GM12878 (cell line): Measurements from ENCODE around the gene EDN3.

ENCODE experiments used
- CHD1 ChIP-seq: IDR thresholded peaks from 2 replicates; pipeline ENCODE4 v1.6.1; 2012; ENCODE audit warnings: low read depth, low read length, improper control_type of control experiment
- ESRRA ChIP-seq: IDR thresholded peaks from 2 replicates; pipeline ENCODE4 v1.6.1; 2012; ENCODE audit warnings: mild to moderate bottlenecking, low read length, improper control_type of control experiment
- GABPA ChIP-seq: IDR thresholded peaks from 2 replicates; pipeline ENCODE4 v1.6.1; 2014; ENCODE audit warnings: antibody characterized with exemption, low read depth, mild to moderate bottlenecking, inconsistent platforms
- NFXL1 ChIP-seq: fragments of 450-650 bp; IDR thresholded peaks from 2 replicates; pipeline ENCODE4 v1.6.1; 2017; ENCODE audit warnings: antibody characterized with exemption, mild to moderate bottlenecking, borderline replicate concordance
- SMAD1 ChIP-seq: fragments of 450-650 bp; IDR thresholded peaks from 2 replicates; pipeline ENCODE4 v1.6.1; 2018; ENCODE audit warnings: mild to moderate bottlenecking, low read depth; ENCODE audit not compliant: partially characterized antibody
- SRF ChIP-seq, 2 experiments: IDR thresholded peaks; 2 replicates each; pipeline ENCODE4 v1.6.1; 2011; ENCODE audit warnings: low read depth in 2 of 2, low read length in 2 of 2, mild to moderate bottlenecking in 1 of 2, moderate library complexity in 1 of 2
- YY1 ChIP-seq: IDR thresholded peaks from 2 replicates; pipeline ENCODE4 v1.6.1; 2011; ENCODE audit warnings: low read depth, mild to moderate bottlenecking, low read length
- TF ChIP-seq, protein P1 (sequence below): IDR thresholded peaks from 2 replicates; pipeline ENCODE4 v1.6.1; 2012; ENCODE audit warnings: mild to moderate bottlenecking, low read depth, low read length
- TF ChIP-seq, protein P2 (sequence below), 3 experiments: IDR thresholded peaks in 2 of 3; conservative IDR thresholded peaks in 1 of 3; 2 replicates each; pipeline ENCODE4 v1.5.1; 2011; ENCODE audit warnings: low read depth in 3 of 3, low read length in 3 of 3, mild to moderate bottlenecking in 3 of 3, control low read depth in 2 of 3, moderate library complexity in 2 of 3, inconsistent platforms in 1 of 3, mixed read lengths in 1 of 3; ENCODE audit not compliant: control insufficient read depth in 2 of 3, insufficient read depth in 1 of 3; ENCODE audit errors: extremely low read depth in 1 of 3
- TF ChIP-seq, protein P3 (sequence below): IDR thresholded peaks from 2 replicates; pipeline ENCODE4 v1.6.1; 2012; ENCODE audit warnings: low read depth, low read length, improper control_type of control experiment

DNA sequence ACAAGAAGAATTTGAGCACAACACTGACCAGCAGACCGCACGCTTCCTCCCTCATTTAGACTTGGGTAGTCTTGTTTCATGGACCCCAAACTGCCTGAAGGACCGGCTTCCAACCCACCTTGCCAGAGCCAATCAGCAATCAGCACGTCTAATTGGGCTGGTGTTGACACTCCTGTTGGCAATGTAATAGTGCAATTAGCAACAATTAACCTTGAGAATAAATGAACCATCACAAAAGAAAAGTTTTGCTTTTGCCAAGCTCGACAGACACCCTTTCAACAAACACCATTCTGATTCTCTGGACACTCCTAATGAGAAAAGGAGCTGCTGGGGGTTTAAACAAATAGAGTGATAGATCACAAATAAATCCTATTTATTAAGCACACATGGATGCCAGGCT, 61.0 kb downstream of the EDN3 start:
- no peak for TF ChIP-seq NFXL1
- no peak for TF ChIP-seq CHD1
- TF ChIP-seq, protein P1, sequence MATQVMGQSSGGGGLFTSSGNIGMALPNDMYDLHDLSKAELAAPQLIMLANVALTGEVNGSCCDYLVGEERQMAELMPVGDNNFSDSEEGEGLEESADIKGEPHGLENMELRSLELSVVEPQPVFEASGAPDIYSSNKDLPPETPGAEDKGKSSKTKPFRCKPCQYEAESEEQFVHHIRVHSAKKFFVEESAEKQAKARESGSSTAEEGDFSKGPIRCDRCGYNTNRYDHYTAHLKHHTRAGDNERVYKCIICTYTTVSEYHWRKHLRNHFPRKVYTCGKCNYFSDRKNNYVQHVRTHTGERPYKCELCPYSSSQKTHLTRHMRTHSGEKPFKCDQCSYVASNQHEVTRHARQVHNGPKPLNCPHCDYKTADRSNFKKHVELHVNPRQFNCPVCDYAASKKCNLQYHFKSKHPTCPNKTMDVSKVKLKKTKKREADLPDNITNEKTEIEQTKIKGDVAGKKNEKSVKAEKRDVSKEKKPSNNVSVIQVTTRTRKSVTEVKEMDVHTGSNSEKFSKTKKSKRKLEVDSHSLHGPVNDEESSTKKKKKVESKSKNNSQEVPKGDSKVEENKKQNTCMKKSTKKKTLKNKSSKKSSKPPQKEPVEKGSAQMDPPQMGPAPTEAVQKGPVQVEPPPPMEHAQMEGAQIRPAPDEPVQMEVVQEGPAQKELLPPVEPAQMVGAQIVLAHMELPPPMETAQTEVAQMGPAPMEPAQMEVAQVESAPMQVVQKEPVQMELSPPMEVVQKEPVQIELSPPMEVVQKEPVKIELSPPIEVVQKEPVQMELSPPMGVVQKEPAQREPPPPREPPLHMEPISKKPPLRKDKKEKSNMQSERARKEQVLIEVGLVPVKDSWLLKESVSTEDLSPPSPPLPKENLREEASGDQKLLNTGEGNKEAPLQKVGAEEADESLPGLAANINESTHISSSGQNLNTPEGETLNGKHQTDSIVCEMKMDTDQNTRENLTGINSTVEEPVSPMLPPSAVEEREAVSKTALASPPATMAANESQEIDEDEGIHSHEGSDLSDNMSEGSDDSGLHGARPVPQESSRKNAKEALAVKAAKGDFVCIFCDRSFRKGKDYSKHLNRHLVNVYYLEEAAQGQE = no peak
- TF ChIP-seq, protein P2, sequence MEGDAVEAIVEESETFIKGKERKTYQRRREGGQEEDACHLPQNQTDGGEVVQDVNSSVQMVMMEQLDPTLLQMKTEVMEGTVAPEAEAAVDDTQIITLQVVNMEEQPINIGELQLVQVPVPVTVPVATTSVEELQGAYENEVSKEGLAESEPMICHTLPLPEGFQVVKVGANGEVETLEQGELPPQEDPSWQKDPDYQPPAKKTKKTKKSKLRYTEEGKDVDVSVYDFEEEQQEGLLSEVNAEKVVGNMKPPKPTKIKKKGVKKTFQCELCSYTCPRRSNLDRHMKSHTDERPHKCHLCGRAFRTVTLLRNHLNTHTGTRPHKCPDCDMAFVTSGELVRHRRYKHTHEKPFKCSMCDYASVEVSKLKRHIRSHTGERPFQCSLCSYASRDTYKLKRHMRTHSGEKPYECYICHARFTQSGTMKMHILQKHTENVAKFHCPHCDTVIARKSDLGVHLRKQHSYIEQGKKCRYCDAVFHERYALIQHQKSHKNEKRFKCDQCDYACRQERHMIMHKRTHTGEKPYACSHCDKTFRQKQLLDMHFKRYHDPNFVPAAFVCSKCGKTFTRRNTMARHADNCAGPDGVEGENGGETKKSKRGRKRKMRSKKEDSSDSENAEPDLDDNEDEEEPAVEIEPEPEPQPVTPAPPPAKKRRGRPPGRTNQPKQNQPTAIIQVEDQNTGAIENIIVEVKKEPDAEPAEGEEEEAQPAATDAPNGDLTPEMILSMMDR (IDR thresholded peaks at IDR 0.05 in 2 of 3, conservative IDR thresholded peaks at IDR 0.05 in 1 of 3; ENCODE audit: control insufficient read depth in 2 of 3, extremely low read depth in 1 of 3, insufficient read depth in 1 of 3, low read depth in 3 of 3, low read length in 3 of 3) = no peak
- TF ChIP-seq, protein P3, sequence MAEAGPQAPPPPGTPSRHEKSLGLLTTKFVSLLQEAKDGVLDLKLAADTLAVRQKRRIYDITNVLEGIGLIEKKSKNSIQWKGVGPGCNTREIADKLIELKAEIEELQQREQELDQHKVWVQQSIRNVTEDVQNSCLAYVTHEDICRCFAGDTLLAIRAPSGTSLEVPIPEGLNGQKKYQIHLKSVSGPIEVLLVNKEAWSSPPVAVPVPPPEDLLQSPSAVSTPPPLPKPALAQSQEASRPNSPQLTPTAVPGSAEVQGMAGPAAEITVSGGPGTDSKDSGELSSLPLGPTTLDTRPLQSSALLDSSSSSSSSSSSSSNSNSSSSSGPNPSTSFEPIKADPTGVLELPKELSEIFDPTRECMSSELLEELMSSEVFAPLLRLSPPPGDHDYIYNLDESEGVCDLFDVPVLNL = no peak
- no peak for TF ChIP-seq YY1
- TF ChIP-seq ESRRA = no peak
- TF ChIP-seq GABPA = no peak
- TF ChIP-seq SRF (IDR thresholded peaks at IDR 0.05; ENCODE audit: low read depth in 2 of 2, low read length in 2 of 2) = no peak
- no peak for TF ChIP-seq SMAD1
